LNCaP clone FGC (cell line): Measurements from ENCODE around the gene MACROH2A1.

ENCODE experiments used
- DNase-seq: peaks from one replicate; pipeline ENCODE4 v3.0.0-alpha.2; 2011; ENCODE audit warnings: low read depth
- H3K4me3 ChIP-seq: 2 replicates; pipeline ENCODE4 v1.5.1; 2011; ENCODE audit warnings: mild to moderate bottlenecking, low read depth, low read length, control low read depth
- TF ChIP-seq, protein P1 (sequence below): IDR thresholded peaks from 2 replicates; pipeline ENCODE4 v1.5.1; 2012; ENCODE audit warnings: mild to moderate bottlenecking; ENCODE audit not compliant: control insufficient read depth, insufficient read depth; ENCODE audit errors: extremely low read depth

MACROH2A1 gene

DNA sequence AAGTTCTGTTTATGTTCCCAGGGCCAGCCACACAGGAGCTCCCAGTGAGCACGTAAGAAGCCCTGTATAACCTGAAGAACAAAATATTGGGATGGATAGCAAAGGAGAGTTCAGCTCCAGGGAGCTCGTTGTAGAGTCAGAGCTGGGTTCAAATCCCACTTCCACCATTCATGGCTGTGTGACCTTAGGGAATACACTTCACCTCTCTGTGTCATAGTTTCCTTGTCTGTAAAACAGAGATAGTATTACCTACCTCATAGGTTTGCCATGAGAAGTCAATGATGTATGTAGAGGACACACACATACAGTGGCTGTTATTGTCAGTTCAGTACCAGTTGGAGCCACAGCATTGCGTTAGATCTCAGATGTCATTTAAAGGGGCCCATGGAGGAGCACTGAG lies 67.4 kb downstream of the MACROH2A1 start:
- TF ChIP-seq, protein P1, sequence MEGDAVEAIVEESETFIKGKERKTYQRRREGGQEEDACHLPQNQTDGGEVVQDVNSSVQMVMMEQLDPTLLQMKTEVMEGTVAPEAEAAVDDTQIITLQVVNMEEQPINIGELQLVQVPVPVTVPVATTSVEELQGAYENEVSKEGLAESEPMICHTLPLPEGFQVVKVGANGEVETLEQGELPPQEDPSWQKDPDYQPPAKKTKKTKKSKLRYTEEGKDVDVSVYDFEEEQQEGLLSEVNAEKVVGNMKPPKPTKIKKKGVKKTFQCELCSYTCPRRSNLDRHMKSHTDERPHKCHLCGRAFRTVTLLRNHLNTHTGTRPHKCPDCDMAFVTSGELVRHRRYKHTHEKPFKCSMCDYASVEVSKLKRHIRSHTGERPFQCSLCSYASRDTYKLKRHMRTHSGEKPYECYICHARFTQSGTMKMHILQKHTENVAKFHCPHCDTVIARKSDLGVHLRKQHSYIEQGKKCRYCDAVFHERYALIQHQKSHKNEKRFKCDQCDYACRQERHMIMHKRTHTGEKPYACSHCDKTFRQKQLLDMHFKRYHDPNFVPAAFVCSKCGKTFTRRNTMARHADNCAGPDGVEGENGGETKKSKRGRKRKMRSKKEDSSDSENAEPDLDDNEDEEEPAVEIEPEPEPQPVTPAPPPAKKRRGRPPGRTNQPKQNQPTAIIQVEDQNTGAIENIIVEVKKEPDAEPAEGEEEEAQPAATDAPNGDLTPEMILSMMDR: no peak
- no peak for DNase-seq
- no peak overlapping the region for H3K4me3 ChIP-seq

DNA sequence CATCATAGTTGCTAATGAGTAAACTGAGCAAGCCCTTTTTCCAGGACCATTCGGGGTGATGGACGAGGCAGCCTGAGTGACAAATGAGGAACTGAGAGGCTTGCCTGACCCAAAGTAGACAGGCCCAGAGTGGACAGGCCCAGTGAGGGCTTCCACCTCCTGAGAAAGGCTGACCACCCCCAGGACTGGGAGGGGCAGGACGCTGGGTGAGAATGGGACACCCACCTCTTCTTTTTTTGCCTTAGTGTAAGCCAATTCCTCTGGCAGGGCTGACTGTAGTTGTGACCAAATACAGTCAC lies 68.3 kb downstream of the MACROH2A1 start:
- no peak overlapping the region for H3K4me3 ChIP-seq
- DNase-seq: no peak
- TF ChIP-seq, protein P1: no peak

DNA sequence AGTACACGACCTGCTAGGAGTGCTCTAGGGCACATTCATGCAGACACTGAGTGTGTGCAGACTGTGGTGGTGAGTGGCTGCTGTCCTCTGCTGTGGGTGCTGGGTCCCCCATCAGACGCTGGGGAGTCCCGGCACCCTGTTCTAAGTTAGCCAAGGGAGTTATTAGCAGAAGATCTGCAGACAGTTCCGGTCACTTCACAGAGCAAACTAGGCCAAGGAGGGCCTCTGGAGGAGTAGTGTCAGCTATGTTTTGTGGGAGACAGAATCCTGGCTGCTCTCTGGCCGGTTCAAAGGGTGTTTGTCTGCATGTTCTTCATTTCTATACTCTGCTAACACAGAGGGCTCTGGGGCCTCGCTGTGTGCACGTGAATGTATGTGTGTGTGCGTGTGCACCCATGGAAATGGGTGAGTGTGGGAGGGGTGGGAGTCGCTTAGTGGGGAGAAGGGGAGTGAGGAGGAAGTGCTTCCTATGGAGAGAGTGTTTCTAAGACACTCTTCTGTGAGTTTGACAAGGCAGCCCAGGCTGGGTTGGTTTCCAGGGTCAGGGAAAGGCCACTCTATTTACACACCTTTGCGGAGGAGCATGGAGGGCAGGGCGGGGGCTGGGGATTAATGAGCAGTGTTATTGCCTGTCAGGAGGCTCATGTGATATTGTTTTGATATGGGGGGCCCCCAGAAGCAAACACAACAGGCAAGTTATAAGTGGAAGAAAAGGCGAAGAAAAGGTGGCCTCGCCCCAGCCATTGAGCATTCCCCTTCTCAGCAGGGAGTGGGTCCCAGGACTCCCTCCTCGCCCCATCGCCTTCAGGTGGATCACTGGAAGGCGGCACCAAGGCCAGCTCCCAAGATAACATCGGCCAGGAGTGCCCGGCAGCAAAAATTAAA lies 68.9 kb downstream of the MACROH2A1 start:
- H3K4me3 ChIP-seq: no peak overlapping the region
- TF ChIP-seq, protein P1: no peak
- DNase-seq: no peak

DNA sequence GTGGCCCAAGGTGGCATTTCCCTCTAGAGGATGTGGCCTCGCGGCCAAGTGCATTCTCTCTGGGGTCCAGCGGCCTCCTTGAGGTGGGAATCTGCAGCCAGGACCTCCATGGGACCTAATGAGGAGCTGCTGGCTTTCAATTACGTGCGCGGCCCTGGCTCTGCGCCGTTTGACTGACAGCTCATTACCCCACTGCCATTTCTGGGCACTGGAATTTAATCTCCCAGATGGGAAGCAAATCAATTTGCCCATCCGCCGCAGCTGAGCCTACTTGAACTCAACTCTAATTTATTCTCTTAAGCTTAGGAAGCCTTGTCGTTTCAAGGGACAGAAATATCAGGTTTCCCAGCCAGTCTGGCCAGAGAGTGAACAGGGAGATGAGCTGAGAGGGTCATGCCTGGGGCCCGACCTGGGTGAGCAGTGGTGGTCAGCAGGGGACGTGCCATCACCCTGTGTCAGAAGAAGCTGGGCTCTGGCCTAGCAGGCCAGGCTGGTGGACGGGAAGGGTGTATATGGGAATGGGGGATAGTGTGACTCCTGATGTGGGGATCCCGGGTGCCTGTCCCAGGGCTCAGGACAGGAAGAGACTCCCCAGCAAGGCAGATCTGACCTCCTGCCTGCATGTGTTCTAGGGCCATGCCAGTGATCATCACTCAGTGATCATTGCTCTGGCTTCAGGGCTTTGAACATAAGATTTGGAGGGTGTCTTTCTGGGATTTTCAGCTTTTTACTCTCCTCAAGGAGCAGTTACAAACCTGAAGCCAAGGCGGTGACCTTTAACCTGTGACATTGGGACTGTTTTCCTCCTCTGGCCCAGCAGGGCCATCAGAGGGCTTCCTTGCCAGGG lies 69.7 kb downstream of the MACROH2A1 start:
- DNase-seq: no peak
- H3K4me3 ChIP-seq: no peak overlapping the region
- TF ChIP-seq, protein P1: no peak

DNA sequence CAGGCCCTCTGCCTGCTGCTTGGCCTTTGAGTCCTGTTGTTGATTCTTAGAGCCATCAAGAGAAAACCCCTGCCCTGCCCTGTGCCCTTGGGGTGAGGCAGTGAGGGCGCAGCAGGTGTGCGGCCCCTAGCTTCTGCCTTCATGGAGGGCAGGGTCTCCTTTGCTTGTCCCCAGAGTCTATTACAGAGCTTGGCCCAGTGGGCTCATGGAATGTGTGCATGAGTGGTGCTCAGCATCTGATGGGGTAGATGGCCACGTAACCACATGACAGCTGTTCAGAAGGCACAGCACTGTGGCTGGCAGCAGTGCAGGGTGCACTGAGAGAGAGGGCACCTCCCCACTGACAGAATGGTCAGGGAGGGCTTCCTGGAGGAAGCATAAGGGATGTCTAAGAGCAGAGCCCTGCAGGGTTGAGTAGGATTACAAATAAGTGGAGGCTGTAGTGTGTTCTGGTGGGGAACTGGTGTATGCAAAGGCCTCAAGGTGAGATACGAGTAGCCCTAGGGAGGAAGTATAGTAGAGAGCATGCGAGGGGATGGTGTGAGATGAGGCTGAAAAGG lies 70.8 kb downstream of the MACROH2A1 start:
- TF ChIP-seq, protein P1: no peak
- DNase-seq: no peak
- no peak overlapping the region for H3K4me3 ChIP-seq

DNA sequence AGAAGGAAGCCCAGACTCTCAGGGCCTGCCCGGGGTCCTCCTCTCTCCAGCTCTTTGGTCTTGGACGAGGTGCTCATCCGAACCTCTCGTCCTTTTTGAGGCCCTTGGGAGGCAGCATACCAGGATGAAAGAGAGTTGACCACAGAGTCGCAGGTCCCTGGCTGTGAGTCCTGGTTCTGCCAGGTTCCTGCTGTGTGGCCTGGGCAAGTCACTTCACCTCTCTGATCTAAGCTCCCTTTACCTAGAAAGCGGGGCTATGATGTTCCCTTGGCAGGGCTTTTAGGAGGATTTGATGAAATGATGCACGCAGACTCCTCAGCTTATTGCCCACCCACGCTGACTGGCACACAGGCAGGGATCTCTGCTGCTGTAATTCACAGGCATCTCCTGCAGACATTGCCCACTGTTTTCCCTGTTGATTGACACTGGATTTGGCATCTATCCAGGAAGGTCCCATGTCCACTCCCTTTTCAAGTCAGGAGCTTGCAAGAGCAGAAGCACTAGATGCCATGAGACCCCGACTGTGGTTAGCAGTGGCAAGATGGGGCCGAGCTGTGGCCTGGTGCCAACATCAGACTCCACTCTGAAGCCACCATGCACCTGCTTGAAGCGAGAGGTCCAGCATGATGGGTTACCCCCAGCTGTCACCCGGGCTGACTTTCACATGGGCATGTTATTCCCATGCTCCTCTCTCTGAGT lies 71.5 kb downstream of the MACROH2A1 start:
- DNase-seq: no peak
- TF ChIP-seq, protein P1: no peak
- no peak overlapping the region for H3K4me3 ChIP-seq
